ENCODE measurements around the gene GPR21. TPM values are rescaled to one million over a fixed set of nuclear protein-coding genes. Genes with fewer than 3 reads are reported as not detected.

GPR21 gene
- total and polyA plus RNA-seq, 2 experiments from 2014 or later = 0.90 TPM; not detected in 1

GRCh38 chr9:123072407-123072995 lies 39.0 kb downstream of the GPR21 start:
- Histone ChIP-seq H3K4me1 (ENCODE audit: insufficient read depth) (peaks cover 52% of the 10 kb centered on the region), H3K4me3 (peak overlapping the region; percentile 29), H4K20me1 (replicated peaks; ENCODE audit: insufficient read depth) (no peaks in the 10 kb centered on the region), H3F3A (replicated peaks; ENCODE audit: low read depth) (no peaks in the 10 kb centered on the region), H3K4me2 (peak overlapping the region; percentile 45), H3K27ac (ENCODE audit: low read depth) (peak overlapping the region; percentile 36), H3K36me3 (ENCODE audit: insufficient read depth) (peaks cover 3% of the 10 kb centered on the region; the same call in 1 of the 2 replicates), H3K79me2 (replicated peaks; ENCODE audit: insufficient read depth) (no peaks in the 10 kb centered on the region), H3K27me3 (ENCODE audit: insufficient read depth) (no peaks in the 10 kb centered on the region), H2AFZ (no peak overlapping the region), H3K9me2 (ENCODE audit: insufficient read depth) (no peaks in the 10 kb centered on the region)
- Mint-ChIP-seq H3K36me3 (ENCODE audit: low read depth) (peaks cover 26% of the 10 kb centered on the region; the same call in 2 of the 3 replicates), H3K4me1 (peaks cover 60% of the 10 kb centered on the region), H3K27ac (peak overlapping the region; percentile 27; the same call in 1 of the 2 replicates), H3K9me3 (no peaks in the 10 kb centered on the region), H3K27me3 (ENCODE audit: insufficient read depth, low read depth, poor library complexity) (no peaks in the 10 kb centered on the region), H3K4me3 (peak overlapping the region; percentile 51)
- peak; percentile 80 for DNase-seq (ENCODE audit: low spot score)
- peak; percentile 96 for ATAC-seq
- TF ChIP-seq ZNF114 (CRISPR knock-in tag; IDR thresholded peaks at IDR 0.05) (no peak), ZNF462 (CRISPR knock-in tag; IDR thresholded peaks at IDR 0.05) (peak; percentile 23; the same call in 1 of the 2 replicates), NANOG (IDR thresholded peaks at IDR 0.05; ENCODE audit: borderline replicate concordance) (peak; percentile 94)

GRCh38 chr9:123073441-123073840 lies 40.0 kb downstream of the GPR21 start:
- H3K4me3 Mint-ChIP-seq = peak overlapping the region; percentile 33
- Histone ChIP-seq H4K20me1 (replicated peaks; ENCODE audit: insufficient read depth) (no peaks in the 10 kb centered on the region), H3K4me3 (peak overlapping the region; percentile 6; the same call in 1 of the 2 replicates), H3K4me1 (ENCODE audit: insufficient read depth) (peaks cover 52% of the 10 kb centered on the region), H3F3A (replicated peaks; ENCODE audit: low read depth) (no peaks in the 10 kb centered on the region), H3K4me2 (peak overlapping the region; percentile 45), H3K27ac (ENCODE audit: low read depth) (peak overlapping the region; percentile 36), H3K9me2 (ENCODE audit: insufficient read depth) (no peaks in the 10 kb centered on the region), H3K79me2 (replicated peaks; ENCODE audit: insufficient read depth) (no peaks in the 10 kb centered on the region), H3K27me3 (ENCODE audit: insufficient read depth) (no peaks in the 10 kb centered on the region), H2AFZ (no peak overlapping the region), H3K36me3 (ENCODE audit: insufficient read depth) (no peaks in the 10 kb centered on the region)
- no peaks in the 10 kb centered on the region for H3K9me3 Mint-ChIP-seq
- H3K27ac Mint-ChIP-seq = peak overlapping the region; percentile 83
- peak in 1 of 2 experiments; percentile 18; a peak in 2 of 4 replicates for TF ChIP-seq CTCF (conservative IDR thresholded peaks at IDR 0.05; ENCODE audit: low read depth in 2 of 2)
- no peak for TF ChIP-seq POLR2AphosphoS5 (IDR thresholded peaks at IDR 0.05; ENCODE audit: low read depth)
- DNase-seq (ENCODE audit: low spot score) (peak; percentile 40), ATAC-seq (peak; percentile 38)
- peaks cover 30% of the 10 kb centered on the region for H3K36me3 Mint-ChIP-seq (ENCODE audit: low read depth)
- peaks cover 61% of the 10 kb centered on the region for H3K4me1 Mint-ChIP-seq
- no peaks in the 10 kb centered on the region for H3K27me3 Mint-ChIP-seq (ENCODE audit: insufficient read depth, low read depth, poor library complexity)
